GM21825 (cell line): ENCODE results near the gene FKBP4.

Experiments
- ATAC-seq: cut with Tn5 transposase; IDR thresholded peaks from one replicate; pipeline ENCODE4 v1.9.1; 2021; ENCODE audit warnings: mild to moderate bottlenecking, moderate library complexity; ENCODE audit not compliant: unreplicated experiment

FKBP4 gene

DNA sequence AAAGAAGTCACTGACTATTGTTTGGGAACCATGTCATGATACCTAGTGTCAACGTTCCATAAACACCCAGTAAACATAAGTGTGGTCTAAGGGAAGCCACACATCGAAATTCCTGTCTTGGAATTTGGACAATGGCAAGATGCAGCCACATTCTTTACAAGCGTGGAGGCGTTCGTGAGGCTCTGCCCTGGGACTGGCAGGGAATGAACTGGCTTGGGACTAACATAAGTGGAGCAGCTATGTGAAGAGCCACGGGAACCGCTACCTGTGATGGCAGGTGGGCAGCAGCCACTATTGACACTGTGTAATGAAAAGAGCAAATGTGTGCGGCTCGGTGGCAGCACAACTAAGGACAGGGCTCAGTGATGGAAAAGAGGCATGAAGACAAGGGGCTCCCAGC is 50.0 kb downstream of the FKBP4 start:
- ATAC-seq: no peak

DNA sequence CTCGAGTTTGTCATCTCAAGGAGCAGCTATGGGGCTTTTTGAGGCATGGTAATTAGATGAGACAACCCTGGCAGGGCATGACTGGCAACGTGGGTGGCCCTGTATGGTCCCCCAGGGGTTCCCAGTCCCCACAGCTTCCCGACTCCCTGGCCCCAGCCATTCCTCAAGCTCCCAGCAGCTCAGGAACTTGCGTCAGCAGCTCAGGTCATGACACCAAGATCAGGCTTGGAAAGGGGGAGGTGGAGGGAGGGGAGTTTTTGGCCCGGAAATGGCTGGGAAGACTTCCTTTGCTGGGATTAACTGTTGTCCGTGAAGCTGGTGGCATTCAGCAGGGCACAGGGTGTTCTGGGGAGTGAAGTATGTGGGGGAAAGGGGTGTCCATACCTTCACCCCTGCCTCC is 50.5 kb downstream of the FKBP4 start:
- ATAC-seq: no peak

GRCh38 chr12:2851931-2852330 is 57.2 kb downstream of the FKBP4 start:
- no peak for ATAC-seq

GRCh38 chr12:2853626-2854025 is 58.9 kb downstream of the FKBP4 start:
- no peak for ATAC-seq
